Activated CD8-positive, alpha-beta T cell treated with anti-CD3 and anti-CD28 coated beads for 36 hours (primary cell): Measurements from ENCODE around the gene CCDC40. TPM values are rescaled to one million over a fixed set of nuclear protein-coding genes. Genes with fewer than 3 reads are reported as not detected.

Experiments
- ATAC-seq: fragments of 200-7000 bp; cut with Tn5 transposase; one replicate; pipeline ENCODE4 v1.10.0; 2021; ENCODE audit warnings: mild to moderate bottlenecking, moderate library complexity
- CTCF ChIA-PET: fragments of 350-600 bp; sonication (Branson Sonifier 250); formaldehyde crosslinking; loops from one replicate; lab custom pipeline; 2021; ENCODE audit warnings: antibody characterized with exemption; lab: Charles Lee
- POLR2A ChIA-PET: fragments of 350-600 bp; sonication (Branson Sonifier 250); formaldehyde crosslinking; loops from one replicate; lab custom pipeline; 2021; ENCODE audit warnings: antibody characterized with exemption; lab: Charles Lee
- DNase-seq: peaks from one replicate; pipeline ENCODE4 v3.0.0-alpha.2; 2020
- H3K27ac Mint-ChIP-seq: one replicate; pipeline ENCODE4 v1.8.0; 2021; ENCODE audit warnings: mild to moderate bottlenecking, mixed read lengths
- H3K27me3 Mint-ChIP-seq: one replicate; pipeline ENCODE4 v1.8.0; 2021; ENCODE audit warnings: mixed read lengths
- H3K36me3 Mint-ChIP-seq: one replicate; pipeline ENCODE4 v1.8.0; 2021; ENCODE audit warnings: low read depth, mixed read lengths
- H3K4me1 Mint-ChIP-seq: one replicate; pipeline ENCODE4 v1.8.0; 2021; ENCODE audit warnings: low read depth, mixed read lengths
- H3K4me3 Mint-ChIP-seq: one replicate; pipeline ENCODE4 v1.8.0; 2021; ENCODE audit warnings: mild to moderate bottlenecking, moderate library complexity, mixed read lengths
- H3K9me3 Mint-ChIP-seq: one replicate; pipeline ENCODE4 v1.8.0; 2021; ENCODE audit warnings: mixed read lengths
- intact Hi-C: fragments of 100-400 bp; cut with micrococcal nuclease; formaldehyde crosslinking; loops from one replicate; pipeline ENCODE4 v1.10.0; 2022
- total RNA-seq, 2 experiments: library from RNA; stranded (reverse); gene quantifications; one replicate each; pipeline ENCODE4 v1.2.3, GENCODE V29; 2021
- TF ChIP-seq, protein P1 (sequence below): fragments of 200-600 bp; IDR thresholded peaks from one replicate; pipeline ENCODE4 v1.8.0; 2022; ENCODE audit warnings: antibody characterized with exemption, mild to moderate bottlenecking

Gene CCDC40
- total RNA-seq, 2 experiments from 2014 or later: 0.54 to 0.79 TPM

DNA sequence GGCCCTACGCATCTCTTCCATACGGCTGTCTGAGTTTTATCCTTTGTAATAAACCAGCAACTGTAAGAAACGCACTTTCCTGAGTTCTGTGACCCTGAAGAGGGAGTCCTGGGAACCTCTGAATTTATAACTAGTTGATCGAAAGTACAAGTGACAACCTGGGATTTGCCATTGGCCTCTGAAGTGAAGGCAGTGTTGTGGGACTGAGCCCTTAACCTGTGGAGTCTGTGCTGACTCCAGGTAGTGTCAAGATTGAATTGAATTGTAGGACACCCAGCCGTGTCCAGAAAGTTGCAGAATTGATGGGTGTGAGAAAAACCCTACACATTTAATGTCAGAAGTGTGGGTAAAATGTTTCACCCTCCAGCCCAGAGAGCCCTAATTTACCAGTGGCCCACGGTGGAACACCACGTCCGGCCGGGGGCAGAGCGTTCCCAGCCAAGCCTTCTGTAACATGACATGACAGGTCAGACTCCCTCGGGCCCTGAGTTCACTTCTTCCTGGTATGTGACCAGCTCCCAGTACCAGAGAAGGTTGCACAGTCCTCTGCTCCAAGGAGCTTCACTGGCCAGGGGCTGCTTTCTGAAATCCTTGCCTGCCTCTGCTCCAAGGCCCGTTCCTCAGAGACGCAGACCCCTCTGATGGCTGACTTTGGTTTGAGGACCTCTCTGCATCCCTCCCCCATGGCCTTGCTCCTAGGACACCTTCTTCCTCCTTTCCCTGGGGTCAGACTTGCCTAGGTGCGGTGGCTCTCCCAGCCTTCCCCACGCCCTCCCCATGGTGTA lies 66.4 kb downstream of the CCDC40 start:
- ATAC-seq (no peak), DNase-seq (no peak)
- peaks cover 29% of the 10 kb centered on the region for H3K4me1 Mint-ChIP-seq
- TF ChIP-seq, protein P1, sequence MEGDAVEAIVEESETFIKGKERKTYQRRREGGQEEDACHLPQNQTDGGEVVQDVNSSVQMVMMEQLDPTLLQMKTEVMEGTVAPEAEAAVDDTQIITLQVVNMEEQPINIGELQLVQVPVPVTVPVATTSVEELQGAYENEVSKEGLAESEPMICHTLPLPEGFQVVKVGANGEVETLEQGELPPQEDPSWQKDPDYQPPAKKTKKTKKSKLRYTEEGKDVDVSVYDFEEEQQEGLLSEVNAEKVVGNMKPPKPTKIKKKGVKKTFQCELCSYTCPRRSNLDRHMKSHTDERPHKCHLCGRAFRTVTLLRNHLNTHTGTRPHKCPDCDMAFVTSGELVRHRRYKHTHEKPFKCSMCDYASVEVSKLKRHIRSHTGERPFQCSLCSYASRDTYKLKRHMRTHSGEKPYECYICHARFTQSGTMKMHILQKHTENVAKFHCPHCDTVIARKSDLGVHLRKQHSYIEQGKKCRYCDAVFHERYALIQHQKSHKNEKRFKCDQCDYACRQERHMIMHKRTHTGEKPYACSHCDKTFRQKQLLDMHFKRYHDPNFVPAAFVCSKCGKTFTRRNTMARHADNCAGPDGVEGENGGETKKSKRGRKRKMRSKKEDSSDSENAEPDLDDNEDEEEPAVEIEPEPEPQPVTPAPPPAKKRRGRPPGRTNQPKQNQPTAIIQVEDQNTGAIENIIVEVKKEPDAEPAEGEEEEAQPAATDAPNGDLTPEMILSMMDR: no peak
- ChIA-PET POLR2A (interaction anchor here (1.2 to 1.7 kb wide), 5 partner anchors 22 to 311 kb away, joined by 4 to 14 read pairs (median 4); partner anchors contain the start of gene EIF4A3), CTCF (no interaction called here)
- H3K27me3 Mint-ChIP-seq: no peaks in the 10 kb centered on the region
- peaks cover 2% of the 10 kb centered on the region for H3K36me3 Mint-ChIP-seq
- H3K9me3 Mint-ChIP-seq: no peaks in the 10 kb centered on the region
- intact Hi-C loops: no loop called here
- H3K27ac Mint-ChIP-seq: no peak overlapping the region
- H3K4me3 Mint-ChIP-seq: peak overlapping the region; percentile 88

DNA sequence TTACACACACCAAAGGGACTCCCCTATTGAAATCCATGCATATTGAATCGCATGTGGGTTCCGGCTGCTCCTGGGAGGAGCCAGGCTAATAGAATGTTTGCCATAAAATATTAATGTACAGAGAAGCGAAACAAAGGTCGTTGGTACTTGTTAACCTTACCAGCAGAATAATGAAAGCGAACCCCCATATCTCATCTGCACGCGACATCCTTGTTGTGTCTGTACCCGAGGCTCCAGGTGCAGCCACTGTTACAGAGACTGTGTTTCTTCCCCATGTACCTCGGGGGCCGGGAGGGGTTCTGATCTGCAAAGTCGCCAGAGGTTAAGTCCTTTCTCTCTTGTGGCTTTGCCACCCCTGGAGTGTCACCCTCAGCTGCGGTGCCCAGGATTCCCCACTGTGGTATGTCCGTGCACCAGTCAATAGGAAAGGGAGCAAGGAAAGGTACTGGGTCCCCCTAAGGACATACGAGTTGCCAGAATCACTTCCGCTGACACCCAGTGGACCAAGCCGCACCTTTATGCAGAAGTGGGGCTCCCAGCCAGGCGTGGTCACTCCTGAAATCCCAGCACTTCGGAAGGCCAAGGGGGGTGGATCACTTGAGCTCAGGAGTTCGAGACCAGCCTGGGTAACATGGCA lies 67.1 kb downstream of the CCDC40 start:
- Mint-ChIP-seq H3K27ac (no peak overlapping the region), H3K36me3 (peaks cover 2% of the 10 kb centered on the region), H3K27me3 (no peaks in the 10 kb centered on the region), H3K9me3 (no peaks in the 10 kb centered on the region), H3K4me3 (peak overlapping the region; percentile 26), H3K4me1 (peaks cover 29% of the 10 kb centered on the region)
- CTCF ChIA-PET: interaction anchor here (0.8 kb wide), 1 partner anchor 9 kb away, joined by 3 read pairs; no protein-coding TSS in a partner anchor
- ATAC-seq (no peak), DNase-seq (no peak)
- TF ChIP-seq, protein P1: no peak
- intact Hi-C loops: no loop called here
- POLR2A ChIA-PET: interaction anchor here (1.5 to 1.6 kb wide), 2 partner anchors 20 to 39 kb away, joined by 4 read pairs; no protein-coding TSS in a partner anchor

DNA sequence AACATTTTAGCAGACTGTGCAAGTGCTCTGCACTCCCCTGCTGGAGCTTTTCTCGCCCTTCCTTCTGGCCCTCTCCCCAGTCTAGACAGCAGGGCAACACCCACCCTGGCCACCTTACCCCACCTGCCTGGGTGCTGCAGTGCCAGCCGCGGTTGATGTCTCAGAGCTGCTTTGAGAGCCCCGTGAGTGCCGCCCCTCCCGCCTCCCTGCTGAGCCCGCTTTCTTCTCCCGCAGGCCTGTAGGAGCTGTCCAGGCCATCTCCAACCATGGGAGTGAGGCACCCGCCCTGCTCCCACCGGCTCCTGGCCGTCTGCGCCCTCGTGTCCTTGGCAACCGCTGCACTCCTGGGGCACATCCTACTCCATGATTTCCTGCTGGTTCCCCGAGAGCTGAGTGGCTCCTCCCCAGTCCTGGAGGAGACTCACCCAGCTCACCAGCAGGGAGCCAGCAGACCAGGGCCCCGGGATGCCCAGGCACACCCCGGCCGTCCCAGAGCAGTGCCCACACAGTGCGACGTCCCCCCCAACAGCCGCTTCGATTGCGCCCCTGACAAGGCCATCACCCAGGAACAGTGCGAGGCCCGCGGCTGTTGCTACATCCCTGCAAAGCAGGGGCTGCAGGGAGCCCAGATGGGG lies 68.0 kb downstream of the CCDC40 start:
- ChIA-PET CTCF (interaction anchor here (0.8 to 1.3 kb wide), 2 partner anchors 8 to 23 kb away, joined by 3 read pairs; no protein-coding TSS in a partner anchor), POLR2A (interaction anchor here (0.7 to 1.6 kb wide), 3 partner anchors 19 to 42 kb away, joined by 4 read pairs; no protein-coding TSS in a partner anchor)
- peaks cover 28% of the 10 kb centered on the region for H3K4me1 Mint-ChIP-seq
- no peak overlapping the region for H3K4me3 Mint-ChIP-seq
- peaks cover 2% of the 10 kb centered on the region for H3K36me3 Mint-ChIP-seq
- DNase-seq: no peak
- TF ChIP-seq, protein P1: no peak
- H3K27ac Mint-ChIP-seq: no peak overlapping the region
- intact Hi-C loops: no loop called here
- no peaks in the 10 kb centered on the region for H3K9me3 Mint-ChIP-seq
- H3K27me3 Mint-ChIP-seq: no peaks in the 10 kb centered on the region
- no peak for ATAC-seq

DNA sequence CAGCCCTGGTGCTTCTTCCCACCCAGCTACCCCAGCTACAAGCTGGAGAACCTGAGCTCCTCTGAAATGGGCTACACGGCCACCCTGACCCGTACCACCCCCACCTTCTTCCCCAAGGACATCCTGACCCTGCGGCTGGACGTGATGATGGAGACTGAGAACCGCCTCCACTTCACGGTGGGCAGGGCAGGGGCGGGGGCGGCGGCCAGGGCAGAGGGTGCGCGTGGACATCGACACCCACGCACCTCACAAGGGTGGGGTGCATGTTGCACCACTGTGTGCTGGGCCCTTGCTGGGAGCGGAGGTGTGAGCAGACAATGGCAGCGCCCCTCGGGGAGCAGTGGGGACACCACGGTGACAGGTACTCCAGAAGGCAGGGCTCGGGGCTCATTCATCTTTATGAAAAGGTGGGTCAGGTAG lies 68.5 kb downstream of the CCDC40 start:
- ChIA-PET CTCF (interaction anchor here (1.3 kb wide), 1 partner anchor 23 kb away, joined by 3 read pairs; no protein-coding TSS in a partner anchor), POLR2A (interaction anchor here (0.7 to 1.6 kb wide), 2 partner anchors 19 to 41 kb away, joined by 4 read pairs; no protein-coding TSS in a partner anchor)
- Mint-ChIP-seq H3K9me3 (no peaks in the 10 kb centered on the region), H3K27ac (no peak overlapping the region), H3K4me3 (no peak overlapping the region), H3K4me1 (peaks cover 23% of the 10 kb centered on the region), H3K27me3 (no peaks in the 10 kb centered on the region), H3K36me3 (peaks cover 2% of the 10 kb centered on the region)
- intact Hi-C loops: no loop called here
- TF ChIP-seq, protein P1: no peak
- ATAC-seq (no peak), DNase-seq (no peak)
